Activated CD8-positive, alpha-beta memory T cell treated with anti-CD3 and anti-CD28 coated beads, Interleukin-2, amount 50 U/mL, for 24 hours (primary cell): ENCODE data around the gene MMP12.

ENCODE experiments used
- DNase-seq: peaks from one replicate; pipeline ENCODE4 v3.0.0-alpha.2; 2020; ENCODE audit errors: extremely low read depth

Gene MMP12

GRCh38 chr11:102850973-102851745 is 23.6 kb downstream of the MMP12 start:
- DNase-seq, result no peak

- DNase-seq, result no peak
Measured at GRCh38 chr11:102849311-102849710, 25.5 kb downstream of the MMP12 start.

- no peak for DNase-seq
Measured at GRCh38 chr11:102846292-102846691, 28.5 kb downstream of the MMP12 start.

GRCh38 chr11:102843489-102843888 is 31.3 kb downstream of the MMP12 start, which contains the start of gene MMP3:
MMP3 (minus strand) TSS chr11:102843609; CDS start chr11:102843546, 63 bp downstream.
- no peak for DNase-seq

- no peak for DNase-seq
Measured at GRCh38 chr11:102842930-102843329, 31.9 kb downstream of the MMP12 start.

- no peak for DNase-seq
Measured at GRCh38 chr11:102840018-102840417, 34.8 kb downstream of the MMP12 start.

- DNase-seq, result no peak
Measured at GRCh38 chr11:102837646-102838045, 37.1 kb downstream of the MMP12 start.

GRCh38 chr11:102837156-102837555 is 37.6 kb downstream of the MMP12 start:
- DNase-seq, result no peak

- DNase-seq, result no peak
Measured at GRCh38 chr11:102836290-102836875, 38.4 kb downstream of the MMP12 start.

- DNase-seq, result no peak
Measured at GRCh38 chr11:102833731-102834130, 41.1 kb downstream of the MMP12 start.

- no peak for DNase-seq
Measured at GRCh38 chr11:102832612-102833011, 42.2 kb downstream of the MMP12 start.

GRCh38 chr11:102831489-102832440 is 43.0 kb downstream of the MMP12 start:
- no peak for DNase-seq

- no peak for DNase-seq
Measured at GRCh38 chr11:102831128-102831488, 43.7 kb downstream of the MMP12 start.

GRCh38 chr11:102830001-102830727 is 44.6 kb downstream of the MMP12 start:
- DNase-seq, result no peak

GRCh38 chr11:102829316-102830000 is 45.3 kb downstream of the MMP12 start:
- no peak for DNase-seq

GRCh38 chr11:102824556-102824955 is 50.2 kb downstream of the MMP12 start:
- no peak for DNase-seq

GRCh38 chr11:102819491-102819890 is 55.3 kb downstream of the MMP12 start:
- no peak for DNase-seq

GRCh38 chr11:102813484-102813883 is 61.3 kb downstream of the MMP12 start:
- DNase-seq, result no peak
